GM18511 (cell line): ENCODE data around the gene PARP6.
A peak's percentile ranks its signal among the peaks of the same experiment; 100 is the strongest.
"Not testable (repeated sequence)": the region's sequence is repeated elsewhere in the genome, so short reads cannot be mapped to it uniquely, and the experiment has no call there.

Source experiments
- ATAC-seq: cut with Tn5 transposase; IDR thresholded peaks from one replicate; pipeline ENCODE4 v1.9.1; 2021; ENCODE audit warnings: mild to moderate bottlenecking, moderate library complexity; ENCODE audit not compliant: unreplicated experiment

PARP6 gene

DNA sequence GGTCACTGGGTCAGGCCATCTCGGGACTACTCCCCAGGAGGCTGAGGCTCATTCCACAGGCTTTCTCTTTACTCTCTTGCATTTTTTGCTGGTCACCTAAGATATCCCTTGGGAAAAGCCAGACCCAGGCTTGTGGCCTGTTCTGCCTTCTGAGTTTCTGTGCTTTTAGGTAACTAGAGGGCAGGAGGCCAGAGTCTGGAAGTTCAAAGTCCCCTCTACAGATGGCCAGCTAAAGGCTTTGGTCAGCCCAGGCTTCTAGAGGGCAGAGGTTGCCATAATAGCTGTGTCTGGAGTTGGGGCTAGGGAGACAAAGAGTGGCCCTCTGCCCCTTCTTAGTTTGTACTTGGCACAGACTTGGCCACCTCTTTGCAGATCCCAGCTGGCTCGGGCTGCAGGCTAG, 8.4 kb upstream of the PARP6 start:
- no peak for ATAC-seq

DNA sequence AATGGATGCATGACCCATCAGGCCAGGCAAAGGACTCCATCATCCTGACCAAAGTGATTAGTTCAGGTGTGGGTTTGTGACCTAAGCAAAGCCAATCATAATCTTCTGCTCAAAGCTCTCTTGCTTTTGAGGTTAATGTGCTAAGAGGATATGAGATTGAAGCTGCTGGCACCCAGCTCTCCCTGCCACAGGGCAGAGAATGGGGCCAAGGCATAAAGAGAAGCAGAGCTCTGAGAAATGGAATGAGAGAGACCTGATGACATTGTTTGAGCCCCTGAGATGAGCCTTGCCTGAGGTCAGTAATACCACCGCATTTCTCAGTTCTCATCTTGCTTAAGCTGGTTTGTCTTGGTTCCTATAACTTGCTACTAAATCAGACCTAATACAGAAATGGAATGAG, 6.4 kb upstream of the PARP6 start:
- ATAC-seq: no peak

DNA sequence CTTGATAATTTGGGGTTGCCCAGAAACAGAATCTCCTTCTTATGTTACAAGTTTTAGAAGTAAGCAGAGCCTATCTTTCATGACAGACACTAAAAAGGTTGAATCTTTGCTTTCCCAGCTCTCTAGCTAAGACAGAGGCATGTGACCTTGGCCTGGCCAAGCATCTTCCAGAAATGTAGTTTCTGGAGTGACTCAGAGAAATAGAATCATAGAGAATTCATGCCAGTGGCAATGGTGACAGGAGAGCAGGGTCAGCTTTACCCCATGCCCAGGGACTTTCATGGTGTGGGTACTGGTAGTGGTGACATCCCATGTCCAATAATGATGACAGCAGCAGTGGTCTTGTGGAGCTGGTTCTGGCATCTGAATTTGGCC, 4.0 kb upstream of the PARP6 start:
- no peak for ATAC-seq

DNA sequence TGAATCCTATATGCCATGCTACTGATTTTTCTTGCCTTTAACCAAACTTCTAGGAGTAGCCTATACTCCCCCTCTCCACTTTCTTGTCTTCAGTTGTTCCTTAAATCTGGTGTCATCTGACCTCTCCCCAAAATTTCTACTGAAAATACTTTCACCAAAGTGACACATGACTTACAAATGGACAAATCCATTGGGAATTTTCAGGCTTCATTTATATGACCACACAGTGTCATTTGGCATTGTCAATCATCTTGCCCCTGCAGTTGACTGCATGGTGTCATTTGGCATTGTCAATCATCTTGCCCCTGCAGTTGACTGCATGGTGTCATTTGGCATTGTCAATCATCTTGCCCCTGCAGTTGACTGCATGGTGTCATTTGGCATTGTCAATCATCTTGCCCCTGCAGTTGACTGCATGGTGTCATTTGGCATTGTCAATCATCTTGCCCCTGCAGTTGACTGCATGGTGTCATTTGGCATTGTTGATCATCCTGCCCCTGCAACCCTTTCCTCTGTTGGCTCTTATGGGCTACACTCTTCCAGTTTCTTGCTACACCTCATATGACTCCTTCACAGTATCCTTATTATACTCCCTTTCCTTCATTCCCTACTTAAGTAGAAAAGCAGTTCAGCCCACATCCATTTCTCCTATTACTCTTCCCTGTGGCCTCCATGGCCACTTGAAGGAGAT, 3.4 kb upstream of the PARP6 start:
- ATAC-seq: not testable (repeated sequence)

DNA sequence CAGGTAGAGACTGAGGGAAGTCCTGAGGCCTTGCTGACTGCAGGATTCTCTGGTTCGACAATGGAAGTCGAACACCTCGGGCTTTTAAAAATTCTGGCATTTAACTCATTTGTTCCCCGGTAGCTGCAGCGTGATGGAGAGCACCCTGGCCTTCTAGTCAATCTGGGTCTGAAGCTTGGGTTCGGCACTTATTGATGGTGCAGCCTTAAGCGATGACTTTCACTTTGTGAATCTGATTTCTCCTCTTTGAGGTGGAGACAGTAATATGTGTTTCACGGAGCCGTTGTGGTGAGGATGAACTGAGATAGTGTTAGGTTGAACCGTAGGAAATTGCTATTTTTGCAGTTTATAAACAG, 621 bp upstream of the PARP6 start:
- ATAC-seq: no peak

DNA sequence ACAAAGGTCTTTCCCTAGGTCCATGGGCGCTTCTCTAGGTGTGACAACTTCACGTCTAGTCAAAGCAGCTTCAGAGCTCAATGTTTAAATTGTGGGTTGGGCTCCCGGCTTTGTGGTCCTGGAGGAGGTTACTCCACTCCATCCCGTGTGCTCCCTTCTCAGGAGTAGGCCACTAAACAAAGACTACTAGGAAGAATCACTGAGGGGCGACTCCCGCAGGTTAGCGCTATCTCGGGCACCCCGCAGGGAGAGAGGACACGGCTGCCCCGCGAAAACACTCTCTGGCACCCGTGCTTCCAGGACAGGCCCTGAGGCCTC, 500 bp downstream of the PARP6 start:
- ATAC-seq: peak; percentile 13

DNA sequence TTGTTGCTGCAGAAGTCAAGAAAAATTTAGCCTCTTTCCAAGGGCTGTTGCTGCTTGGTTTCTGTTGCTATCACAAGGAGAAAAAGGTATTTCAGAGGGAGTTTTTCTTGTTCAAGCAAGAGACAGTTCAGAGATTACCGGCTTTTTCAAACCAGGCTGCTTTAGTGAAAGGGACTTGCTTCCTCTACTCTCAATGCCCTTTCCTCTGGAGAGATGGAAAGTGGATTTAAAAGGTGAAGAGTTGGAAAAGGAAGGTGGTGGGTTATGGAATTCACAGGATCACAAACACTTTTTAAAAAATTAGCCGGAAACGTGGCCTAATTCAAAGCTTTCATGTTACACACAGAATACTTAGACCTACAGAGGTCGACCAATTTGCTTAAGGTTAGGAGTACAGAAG, 1.1 kb downstream of the PARP6 start:
- no peak for ATAC-seq

DNA sequence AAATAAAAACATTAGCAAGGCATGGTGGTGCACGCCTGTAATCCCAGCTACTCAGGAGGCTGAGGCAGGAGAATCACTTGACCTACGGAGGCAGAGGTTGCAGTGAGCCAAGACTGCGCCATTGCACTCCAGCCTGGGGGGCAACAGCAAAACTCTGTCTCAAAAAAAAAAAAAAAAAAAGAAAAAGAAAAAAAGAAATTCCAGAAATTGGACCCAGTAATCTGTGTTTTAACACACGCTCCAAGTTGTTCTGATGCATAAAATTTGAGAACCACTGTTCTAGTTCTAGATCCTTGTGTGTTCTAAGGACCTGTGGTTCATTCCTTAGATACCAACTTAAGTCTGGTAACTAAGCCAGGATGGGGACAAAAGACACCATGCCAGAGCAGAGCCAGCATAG, 2.6 kb downstream of the PARP6 start:
- ATAC-seq: no peak

DNA sequence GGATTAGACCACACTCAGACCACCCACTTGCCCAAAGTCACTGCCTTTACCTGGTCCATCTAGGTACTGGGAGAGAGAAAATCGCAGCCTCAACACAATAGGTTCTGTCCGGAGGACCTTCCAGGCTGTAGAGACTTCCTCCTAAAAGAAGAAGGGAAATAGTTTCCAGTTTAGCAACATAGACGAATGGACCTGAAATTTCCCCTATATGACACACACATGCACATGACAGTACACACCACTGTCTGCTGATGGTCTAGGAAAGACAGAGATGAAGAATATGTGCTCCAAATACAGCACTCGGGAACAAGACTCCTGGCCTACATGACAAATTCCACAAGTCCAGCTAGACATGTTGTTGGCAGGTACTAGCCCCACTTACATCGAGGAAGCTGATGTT, 7.3 kb downstream of the PARP6 start:
- ATAC-seq: no peak

DNA sequence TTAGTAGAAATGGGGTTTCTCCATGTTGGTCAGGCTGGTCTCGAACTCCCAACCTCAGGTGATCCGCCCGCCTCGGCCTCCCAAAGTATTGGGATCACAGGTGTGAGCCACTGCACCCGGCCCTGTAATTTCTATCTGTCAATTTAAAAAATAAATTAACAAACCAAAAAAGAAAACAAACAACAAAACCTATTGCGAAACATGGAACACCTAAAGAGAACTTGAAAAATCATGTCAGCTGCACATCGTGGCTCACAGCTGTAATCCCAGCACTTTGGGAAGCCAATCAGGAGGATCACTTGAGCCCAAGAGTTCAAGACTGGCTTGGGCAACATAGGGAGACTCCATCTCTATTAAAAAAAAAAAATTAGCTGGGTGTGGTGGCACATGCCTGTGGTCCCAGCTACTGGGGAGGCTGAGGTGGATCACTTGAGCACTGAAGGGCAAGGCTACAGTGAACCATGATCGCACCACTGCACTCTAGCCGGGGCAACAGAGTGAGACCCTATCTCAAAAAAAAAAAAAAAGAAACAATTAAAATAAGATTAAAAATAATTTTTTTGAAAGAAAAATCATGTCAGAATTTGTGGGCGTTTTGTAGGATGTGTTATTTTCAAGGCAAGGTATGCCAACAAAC, 19.6 kb downstream of the PARP6 start:
- no peak for ATAC-seq

DNA sequence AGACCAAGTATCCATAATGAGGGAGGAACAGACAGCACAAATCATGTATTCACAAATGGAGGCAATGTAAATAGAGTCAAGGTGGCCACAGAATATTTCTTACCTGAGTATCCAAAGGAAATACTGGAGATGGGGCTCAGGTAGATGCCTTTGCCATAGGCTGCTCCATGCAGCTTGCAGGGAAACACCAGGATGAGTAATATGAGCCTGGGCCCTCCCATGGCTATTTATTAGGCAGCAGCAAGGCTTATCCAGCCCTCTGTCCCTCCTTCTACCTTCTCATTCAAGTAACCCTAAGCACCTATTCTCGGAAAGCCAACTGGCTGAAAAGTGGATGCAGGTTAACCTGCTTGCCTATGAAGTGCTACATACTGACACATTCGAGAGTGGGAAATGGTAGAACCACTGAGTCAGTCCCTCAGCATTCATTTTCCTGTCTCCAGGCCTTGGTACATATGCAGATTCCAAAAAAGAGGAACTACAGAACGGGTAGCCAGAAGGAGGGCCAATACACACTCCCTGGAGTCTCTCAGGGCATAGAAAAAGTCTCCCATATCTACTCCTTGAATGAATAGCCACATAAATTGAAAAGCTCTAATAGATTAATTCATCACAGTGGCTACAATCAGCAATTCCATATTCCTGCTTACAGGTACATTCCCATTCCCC, 23.1 kb downstream of the PARP6 start:
- ATAC-seq: no peak

DNA sequence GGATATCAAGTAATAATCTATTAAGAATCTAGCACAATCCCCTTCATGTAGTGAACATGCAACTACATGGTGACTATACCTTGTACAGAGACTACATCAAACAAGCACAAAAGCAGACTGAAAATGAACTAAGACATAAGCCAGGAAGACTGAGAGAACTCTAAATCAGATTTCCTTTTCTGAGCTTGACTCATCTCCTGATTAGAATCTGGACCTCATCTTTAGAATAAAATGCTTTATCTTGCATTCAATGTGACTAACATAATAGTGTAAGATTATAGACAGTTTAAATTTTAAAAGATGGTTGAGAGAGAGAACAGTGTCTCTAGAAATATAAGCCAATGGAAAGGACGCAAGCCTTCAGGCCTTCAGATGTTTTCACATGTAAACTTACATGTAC, 23.8 kb downstream of the PARP6 start:
- ATAC-seq: no peak

DNA sequence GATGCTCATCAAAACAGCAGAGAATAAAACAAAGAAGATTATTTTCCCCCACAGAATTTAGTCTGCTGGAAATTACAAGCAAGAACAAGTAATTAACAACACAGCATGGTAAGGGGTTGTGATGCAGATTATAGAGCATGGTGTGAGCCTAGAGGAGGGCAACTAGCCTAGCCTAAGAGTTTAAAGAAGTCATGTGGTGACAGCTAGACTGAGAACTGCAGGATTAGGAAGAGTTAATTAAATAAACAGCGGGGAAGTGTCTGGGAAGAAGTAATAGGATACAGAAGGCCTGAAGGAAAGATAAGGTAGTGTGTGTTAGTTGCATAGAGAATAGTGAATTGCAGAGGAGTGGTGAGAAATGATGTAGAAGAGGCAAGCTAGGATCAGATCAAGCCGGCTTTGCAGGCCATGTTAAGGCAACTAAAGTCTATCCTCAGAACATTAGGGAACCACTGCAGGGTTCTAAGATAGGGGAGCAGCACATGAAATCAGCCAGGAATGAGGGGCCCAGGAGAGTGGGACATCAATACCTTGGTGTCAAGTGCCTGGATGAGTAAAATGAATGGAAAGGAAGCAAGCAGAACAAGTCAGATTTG, 29.5 kb downstream of the PARP6 start:
- no peak for ATAC-seq

DNA sequence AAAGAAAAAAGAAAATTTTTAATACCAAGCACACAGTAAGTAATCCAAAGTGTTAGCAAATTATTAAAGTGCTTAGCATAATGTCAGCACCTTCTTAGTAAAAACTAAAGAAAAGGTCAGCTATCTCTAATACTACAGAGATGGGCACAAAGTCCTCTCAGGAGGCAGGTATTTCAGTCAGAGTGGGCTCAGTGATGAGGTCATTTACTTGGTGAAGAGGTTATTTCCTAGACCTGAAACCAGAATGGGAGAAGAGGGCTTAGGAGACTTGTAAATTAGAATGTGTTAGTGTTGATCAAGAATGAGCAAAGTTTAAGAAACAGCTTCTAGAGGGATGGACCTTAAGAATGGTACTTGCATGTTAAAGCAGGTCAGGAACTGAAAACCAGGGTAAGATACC, 32.7 kb downstream of the PARP6 start:
- ATAC-seq: no peak

DNA sequence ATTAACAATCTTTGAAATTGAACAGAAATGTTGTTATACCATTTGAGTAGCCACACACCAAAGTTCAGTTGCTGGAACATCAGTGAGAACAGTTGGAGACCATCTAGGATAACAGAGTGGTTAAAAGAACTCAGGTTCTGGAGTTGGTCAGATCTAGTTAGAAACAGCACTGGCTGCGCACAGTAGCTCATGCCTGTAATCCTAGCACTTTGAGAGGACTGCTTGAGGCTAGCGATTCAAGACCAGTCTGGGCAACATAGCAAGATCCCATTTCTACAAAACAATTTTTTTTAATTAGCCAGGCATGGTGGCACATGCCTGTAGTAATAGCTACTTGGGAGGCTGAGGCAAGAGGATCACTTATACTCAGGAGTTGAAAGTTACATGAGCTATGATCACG, 33.8 kb downstream of the PARP6 start:
- ATAC-seq: no peak

DNA sequence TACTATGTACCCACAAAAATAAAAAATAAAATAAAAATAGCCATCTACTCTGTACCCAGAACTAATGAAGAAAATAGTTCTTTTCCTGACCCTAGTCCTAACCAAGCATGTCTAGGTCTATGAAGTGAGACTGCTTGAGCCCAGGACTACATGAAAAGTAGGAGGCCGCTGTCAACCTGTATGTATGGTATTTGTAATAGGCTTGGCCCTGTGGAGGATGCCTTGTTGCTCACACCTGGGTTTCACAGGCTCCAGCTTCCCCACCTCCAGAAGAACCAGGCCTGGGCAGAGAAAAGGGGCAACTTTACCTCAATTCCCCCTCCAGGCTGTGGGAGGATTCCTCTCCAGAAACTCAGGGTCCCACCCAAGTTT, 34.5 kb downstream of the PARP6 start:
- ATAC-seq: no peak

DNA sequence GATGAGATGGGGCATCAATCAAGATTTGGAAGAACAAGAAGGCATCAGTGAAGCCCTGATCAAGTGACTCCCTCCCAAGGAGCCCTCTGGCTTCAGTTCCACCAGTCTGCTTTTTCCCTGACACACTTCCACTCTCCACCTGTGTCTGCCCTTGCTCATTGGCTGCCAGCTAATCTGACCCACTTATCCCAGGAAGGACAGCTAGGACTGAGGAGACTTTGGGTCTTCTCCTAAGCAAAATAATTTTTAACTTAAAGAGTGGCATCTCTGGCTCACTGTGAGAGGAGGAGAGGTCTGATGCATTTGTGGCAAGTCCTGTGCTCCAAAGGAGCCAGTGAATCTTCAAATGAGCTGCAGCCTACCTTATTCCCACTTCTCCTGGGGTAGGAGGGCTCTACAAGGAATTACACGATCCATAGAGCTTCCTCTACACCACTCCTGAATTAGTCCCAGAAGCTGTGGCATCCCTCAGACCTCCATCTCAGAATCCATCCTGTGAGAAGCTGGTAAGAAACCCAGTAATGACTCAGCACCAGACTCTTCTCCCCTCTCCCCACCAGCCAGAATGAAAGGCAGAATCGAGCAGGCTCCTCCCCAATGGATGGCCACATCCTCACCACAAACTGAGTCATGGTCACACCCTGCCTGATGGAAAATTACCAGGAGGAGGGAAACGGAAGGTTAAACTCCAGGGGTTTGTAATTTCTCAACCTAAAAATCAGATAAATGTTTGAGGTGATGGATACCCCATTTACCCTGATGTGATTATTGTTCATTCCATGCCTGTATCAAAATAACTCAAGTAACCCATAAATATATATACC, 35.1 kb downstream of the PARP6 start:
- no peak for ATAC-seq

DNA sequence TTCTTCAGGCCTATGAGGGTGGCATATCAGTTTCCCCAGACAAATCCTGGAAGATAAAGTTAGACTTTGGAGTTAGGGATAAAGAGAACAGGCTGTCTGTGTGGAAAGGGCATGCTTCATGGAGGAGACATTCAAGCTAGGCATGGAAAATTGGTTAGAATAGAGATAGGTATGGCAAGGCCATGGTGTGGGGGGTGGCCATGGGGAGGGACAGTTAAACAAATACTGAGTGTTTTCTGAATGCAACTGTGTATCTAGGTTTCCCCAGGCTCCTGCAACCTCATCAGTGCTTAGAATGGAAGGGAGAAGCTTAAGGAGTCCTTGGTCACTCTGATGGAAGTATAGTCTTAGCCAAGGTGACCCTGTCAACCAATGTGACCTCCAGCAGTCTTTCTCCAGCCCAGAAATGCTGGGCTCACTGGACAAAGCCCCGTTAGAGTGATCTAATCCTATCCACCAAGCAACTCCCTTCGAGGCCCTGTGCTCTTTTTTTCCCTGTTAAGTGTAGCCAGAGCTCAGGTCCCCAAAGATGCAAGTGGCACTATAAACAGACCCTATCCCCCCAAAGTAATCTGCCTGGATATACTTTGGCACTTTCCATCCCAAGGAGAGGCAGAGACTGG, 35.9 kb downstream of the PARP6 start:
- no peak for ATAC-seq

DNA sequence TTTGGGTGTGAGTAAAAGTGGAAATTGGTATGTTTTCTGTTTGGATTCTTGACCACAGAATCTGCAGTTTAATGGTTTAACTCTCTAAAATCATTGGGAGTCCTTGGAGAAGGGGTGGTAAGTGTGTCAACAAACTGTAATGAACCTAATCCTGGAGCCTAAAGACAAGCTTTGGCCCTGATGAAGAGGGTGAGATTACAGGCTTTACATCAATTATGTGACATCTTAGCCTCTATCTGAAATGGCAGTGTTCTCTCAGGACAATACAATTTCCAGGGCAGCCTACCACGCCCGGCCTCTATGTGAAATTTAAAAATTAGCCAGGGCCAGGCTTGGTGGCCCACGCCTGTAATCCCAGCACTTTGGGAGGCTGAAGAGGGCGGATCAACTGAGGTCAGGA, 37.1 kb downstream of the PARP6 start:
- ATAC-seq: no peak

DNA sequence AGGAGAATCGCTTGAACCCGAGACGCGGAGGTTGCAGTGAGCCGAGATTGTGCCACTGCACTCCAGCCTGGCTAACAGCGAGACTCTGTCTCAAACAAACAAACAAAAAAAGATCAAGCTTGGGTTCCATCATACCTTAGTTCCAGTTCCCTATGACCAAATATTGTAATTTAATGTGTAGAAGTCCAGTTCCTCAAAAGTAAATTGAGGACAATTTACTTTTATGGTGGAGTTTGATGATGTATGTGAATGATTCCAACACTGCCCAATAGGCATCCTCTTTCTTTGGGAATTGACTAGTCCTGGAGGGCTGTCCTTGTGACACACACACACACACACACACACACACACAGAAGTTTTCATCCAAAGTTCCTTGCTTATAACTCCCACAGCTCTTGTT, 38.6 kb downstream of the PARP6 start:
- no peak for ATAC-seq

DNA sequence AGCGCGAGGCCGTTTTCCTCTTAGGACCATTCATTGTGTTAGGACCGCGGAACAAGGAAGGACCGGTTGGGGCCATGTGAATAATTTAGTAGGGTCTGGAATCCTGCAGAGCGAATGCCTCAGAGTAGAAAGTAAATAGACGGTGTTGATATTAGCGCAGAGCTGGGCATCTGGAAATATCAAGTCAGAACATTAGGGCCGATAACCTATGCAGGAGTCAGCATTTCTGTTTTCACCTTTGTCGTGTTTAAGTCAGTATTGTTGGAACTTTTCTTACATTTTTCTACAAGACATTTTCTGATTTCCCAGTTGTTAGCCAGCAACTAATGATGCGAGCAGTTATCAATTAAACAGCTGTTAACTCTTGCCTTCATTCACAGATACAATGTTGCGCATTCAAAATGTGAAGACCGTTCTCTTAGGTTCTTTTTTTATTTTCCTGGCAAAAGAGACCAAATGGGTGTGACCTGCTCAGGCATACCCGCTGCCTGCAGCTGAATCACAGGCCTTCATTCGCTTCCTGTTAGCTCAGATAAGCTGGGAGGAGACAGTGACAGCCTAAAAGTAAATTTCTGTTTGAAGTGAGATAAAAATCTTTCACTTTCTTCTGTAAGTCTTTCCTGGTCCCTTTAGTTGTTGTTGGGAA, 40.4 kb downstream of the PARP6 start:
- ATAC-seq: no peak
